ENCODE results near the gene ZDHHC19.
"Not testable (repeated sequence)": the region's sequence is repeated elsewhere in the genome, so short reads cannot be mapped to it uniquely, and the experiment has no call there.

Gene ZDHHC19, protein sequence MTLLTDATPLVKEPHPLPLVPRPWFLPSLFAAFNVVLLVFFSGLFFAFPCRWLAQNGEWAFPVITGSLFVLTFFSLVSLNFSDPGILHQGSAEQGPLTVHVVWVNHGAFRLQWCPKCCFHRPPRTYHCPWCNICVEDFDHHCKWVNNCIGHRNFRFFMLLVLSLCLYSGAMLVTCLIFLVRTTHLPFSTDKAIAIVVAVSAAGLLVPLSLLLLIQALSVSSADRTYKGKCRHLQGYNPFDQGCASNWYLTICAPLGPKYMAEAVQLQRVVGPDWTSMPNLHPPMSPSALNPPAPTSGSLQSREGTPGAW

DNA sequence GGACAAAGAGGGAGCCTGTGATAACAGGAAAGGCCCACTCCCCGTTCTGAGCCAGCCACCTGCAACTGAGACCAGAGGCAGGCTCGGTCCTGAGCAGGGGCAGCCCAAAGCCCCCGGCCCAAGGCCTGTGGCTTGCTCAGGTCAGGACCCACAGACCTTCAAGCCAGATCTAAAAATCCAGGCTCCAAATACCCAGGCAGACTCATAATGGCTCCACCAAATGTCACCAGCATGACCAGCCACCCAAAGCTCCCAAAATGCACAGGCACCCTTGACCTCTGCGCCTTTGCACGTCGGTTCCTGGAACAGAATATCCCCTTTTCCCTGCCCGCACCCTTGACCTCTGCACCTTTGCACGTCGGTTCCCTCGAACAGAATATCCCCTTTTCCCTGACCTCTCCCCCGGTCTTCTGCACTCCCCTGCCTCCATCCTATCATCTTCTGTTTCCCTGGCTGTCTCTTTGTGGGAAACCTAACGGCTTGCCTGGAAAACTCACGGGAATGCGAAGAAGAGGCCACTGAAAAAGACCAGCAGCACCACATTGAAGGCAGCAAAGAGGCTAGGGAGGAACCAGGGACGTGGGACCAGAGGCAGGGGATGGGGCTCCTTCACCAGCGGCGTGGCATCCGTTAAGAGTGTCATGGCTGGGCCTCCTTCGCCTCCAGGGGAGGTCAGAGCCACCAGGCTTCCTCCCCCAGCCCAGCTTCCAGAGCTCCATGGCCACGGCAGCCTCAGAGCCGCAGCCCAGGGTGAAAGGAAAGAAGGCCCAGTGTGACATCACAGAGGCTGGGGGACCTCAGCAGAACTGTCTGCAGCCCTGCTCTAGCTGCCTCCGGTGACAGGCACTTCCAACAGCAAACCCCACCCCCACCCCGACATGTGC is at the start of gene ZDHHC19:
Gene ZDHHC19, minus strand, starts transcription at position 728 of the 884 bp plus-strand sequence. Its CDS starts 85 bp downstream, at position 643.
- intact Hi-C loops (cut with DNase I), result no loop called here
- DNase-seq, result peak in 3 of 10 donors; percentile 33 to 72 (median 58)

DNA sequence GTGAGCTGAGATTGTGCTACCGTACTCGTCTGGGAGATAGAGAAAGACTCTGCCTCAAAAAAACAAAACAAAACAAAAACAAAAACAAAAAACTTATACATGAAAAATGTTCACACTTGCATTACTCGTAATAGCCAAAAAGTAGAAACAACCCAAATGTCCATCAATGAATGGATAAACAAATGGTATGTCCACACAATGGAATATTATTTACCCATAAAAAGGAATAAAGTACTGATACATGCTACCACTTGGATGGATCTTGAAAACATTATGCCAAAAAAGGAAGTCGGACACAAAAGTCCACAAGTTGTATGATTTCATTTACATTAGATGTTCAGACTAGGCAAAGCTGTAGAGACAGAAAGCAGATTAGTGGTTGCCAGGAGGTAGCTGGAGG is 49.6 kb upstream of the ZDHHC19 start:
- no peak for DNase-seq
- intact Hi-C loops (cut with DNase I), result no loop called here

- no peak for DNase-seq
- intact Hi-C loops (cut with DNase I), result loop anchor here (10.0 kb wide), 1 partner anchor 249 kb away; the partner anchor contains the start of gene RNF168
Observed at GRCh38 chr3:196255776-196256175, 44.6 kb upstream of the ZDHHC19 start.

- intact Hi-C loops (cut with DNase I), result loop anchor here (10.0 kb wide), 1 partner anchor 250 kb away; the partner anchor contains the start of gene RNF168
- DNase-seq, result no peak
Observed at GRCh38 chr3:196254376-196255283, 43.4 kb upstream of the ZDHHC19 start.

DNA sequence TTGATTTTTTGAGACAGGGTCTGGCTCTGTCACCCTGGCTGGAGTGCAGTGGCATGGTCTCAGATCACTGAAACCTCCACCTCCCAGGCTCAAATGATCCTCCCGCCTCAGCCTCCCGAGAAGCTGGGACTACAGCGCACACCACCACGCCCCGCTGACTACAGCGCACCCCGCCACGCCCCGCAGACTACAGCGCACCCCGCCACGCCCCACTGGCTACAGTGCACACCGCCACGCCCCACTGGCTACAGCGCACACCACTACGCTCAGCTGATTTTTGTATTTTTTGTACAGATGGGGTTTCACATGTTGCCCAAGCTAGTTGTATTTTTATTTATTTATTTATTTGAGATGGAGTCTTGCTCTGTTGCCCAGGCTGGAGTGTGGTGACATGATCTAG is 40.7 kb upstream of the ZDHHC19 start:
- DNase-seq, result peak in 1 of 10 donors; percentile 57
- intact Hi-C loops (cut with DNase I), result loop anchor here (10.0 kb wide), 1 partner anchor 253 kb away; the partner anchor contains the start of gene RNF168

DNA sequence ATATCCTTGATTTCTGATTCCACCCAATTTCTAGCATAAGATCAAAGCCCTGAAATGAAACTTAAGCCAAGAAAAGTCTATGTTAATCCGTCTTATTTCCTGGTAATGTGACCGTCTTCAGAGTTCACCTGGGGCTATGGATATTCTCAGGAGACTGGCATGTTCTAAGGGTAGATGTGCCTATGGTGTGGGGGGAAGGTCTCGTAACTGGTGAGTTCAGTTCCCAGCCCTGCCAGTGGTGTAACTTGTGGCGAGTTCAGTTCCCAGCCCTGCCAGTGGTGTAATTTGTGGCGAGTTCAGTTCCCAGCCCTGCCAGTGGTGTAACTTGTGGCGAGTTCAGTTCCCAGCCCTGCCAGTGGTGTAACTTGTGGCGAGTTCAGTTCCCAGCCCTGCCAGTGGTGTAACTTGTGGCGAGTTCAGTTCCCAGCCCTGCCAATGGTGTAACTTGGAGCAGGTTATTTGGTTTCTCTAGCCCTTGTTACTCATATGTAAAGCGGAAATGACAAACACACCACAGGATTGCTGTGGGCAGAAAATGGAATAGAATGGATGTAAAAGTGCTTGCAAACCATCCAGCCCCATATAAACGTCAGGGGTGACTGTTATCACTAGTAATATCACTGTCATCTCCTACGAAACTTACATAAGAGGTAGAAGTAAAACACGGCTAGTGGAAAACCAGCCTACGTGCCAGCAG is 35.6 kb upstream of the ZDHHC19 start:
- DNase-seq, result no peak
- intact Hi-C loops (cut with DNase I), result no loop called here

GRCh38 chr3:196244166-196244565 is 33.0 kb upstream of the ZDHHC19 start:
- DNase-seq, result peak in 1 of 10 donors; percentile 83
- intact Hi-C loops (cut with DNase I), result not testable (repeated sequence)

GRCh38 chr3:196241704-196242103 is 30.5 kb upstream of the ZDHHC19 start:
- intact Hi-C loops (cut with DNase I), result no loop called here
- DNase-seq, result no peak

DNA sequence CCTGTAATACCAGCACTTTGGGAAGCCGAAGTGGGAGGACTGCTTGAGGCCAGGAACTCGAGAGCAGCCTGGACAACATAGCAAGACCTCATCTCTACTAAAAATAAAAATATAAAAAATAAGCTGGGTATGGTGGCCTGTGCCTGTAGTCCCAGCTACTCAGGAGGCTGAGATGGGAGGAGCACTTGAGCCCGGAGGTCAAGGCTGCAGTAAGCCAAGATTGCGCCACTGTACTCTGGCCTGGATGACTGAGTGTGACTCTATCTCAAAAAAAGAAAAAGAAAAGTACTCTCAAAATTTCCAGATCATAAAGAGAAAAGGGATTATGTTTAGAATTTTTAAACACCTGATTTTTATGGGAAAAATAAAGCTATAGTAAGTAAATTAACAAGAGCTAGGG is 29.2 kb upstream of the ZDHHC19 start:
- intact Hi-C loops (cut with DNase I), result no loop called here
- DNase-seq, result no peak

DNA sequence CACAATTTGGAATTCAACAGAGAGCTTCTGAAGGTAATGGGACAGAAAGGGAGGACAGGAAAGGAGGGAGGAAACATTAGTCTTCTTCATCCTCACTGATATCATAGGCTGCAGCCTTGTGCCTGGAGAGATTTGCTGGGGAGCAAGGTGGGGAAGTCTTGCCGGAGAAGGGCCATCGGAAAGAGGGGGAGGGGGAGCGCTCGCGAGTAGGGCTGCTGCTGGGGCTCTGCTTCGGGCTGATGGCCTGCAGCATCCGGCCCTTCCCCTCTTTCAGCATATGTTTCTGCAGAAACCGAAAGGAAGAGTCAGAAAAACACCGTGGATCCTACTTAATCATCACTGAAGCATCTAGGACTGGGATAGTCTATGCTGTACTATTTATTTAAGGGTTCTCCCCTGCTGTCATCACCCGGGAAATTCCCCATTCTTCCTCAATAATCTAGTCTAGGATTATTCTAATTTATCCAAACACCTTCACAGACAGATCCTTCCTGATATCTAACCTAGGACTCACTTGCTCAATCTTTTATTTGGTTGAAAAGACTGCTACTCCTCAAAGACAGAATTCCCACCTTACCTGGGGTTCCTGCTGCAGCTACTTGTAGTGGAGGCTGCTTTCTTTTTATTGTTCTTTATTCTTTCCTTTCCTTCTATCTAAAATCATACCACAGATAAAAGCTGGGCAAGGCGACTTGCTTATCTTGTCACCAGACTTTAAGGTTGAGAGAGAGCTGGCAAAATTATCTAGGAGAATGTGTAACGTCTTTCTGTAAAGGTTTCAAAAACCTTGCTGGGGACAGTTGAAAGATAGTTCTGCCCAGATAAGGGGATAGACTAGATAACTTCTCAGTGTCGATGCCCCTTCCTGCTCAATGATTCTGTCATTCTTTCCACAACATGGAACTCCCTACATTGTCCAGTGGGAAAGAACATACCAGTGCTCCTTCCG is 27.7 kb upstream of the ZDHHC19 start:
- DNase-seq, result no peak
- intact Hi-C loops (cut with DNase I), result no loop called here

GRCh38 chr3:196237203-196237602 is 26.0 kb upstream of the ZDHHC19 start:
- intact Hi-C loops (cut with DNase I), result no loop called here
- peak in 1 of 10 donors; percentile 24 for DNase-seq

DNA sequence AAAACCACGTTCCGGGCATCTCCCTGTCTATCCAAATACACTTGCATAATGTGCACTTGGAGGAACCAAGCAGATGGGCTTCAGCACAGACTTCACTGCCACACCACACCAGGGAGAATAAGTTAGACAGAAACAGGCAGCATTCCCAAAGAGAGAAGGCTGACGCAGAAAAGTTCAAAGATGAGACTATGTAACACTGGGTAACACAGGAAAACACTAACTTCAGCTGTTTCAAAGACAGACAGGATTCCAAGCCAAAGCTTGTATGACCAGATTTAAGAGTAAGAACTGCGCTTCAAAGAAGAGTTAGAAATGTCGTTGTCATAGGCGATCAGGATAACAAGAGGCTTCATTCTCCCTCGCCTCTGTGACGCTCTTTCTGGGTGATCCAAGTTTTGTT is 25.0 kb upstream of the ZDHHC19 start:
- DNase-seq, result no peak
- intact Hi-C loops (cut with DNase I), result no loop called here

DNA sequence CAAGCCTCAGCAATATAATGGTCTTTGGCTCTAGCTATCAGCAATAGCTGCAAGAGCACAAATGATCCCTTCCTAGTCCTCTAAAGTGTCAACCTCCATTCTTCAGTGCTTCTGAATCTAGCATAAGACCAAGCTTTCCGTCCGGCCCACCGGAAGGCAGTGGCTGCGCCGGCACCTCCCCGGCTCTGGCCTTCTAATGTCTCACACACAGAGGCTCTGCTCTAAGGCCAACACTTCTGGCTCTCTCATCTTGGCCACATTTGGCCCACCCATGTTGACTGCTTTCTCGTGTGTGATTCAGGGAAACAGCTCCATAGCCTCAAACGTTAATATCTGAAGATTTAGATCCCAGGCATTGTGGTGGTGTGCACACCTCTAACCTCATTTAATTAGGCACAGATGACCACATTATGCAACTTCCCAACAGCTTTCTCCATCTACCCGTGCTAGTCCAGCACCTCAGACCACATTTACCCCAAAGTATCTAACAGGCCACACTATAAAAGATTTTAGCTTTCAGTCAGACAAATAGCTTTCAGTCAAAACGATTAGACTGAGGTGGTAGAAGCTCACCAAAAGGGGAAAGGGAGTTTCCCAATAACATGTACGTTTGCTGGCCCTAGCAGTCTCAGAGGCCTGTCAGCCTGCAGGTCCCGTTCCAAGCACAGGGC is 24.4 kb upstream of the ZDHHC19 start:
- DNase-seq, result peak in 1 of 10 donors; percentile 57
- intact Hi-C loops (cut with DNase I), result no loop called here

GRCh38 chr3:196232882-196233251 is 21.7 kb upstream of the ZDHHC19 start:
- DNase-seq, result no peak
- intact Hi-C loops (cut with DNase I), result no loop called here

- intact Hi-C loops (cut with DNase I), result no loop called here
- peak in 1 of 10 donors; percentile 33 for DNase-seq
Observed at GRCh38 chr3:196232154-196232881, 21.1 kb upstream of the ZDHHC19 start.

DNA sequence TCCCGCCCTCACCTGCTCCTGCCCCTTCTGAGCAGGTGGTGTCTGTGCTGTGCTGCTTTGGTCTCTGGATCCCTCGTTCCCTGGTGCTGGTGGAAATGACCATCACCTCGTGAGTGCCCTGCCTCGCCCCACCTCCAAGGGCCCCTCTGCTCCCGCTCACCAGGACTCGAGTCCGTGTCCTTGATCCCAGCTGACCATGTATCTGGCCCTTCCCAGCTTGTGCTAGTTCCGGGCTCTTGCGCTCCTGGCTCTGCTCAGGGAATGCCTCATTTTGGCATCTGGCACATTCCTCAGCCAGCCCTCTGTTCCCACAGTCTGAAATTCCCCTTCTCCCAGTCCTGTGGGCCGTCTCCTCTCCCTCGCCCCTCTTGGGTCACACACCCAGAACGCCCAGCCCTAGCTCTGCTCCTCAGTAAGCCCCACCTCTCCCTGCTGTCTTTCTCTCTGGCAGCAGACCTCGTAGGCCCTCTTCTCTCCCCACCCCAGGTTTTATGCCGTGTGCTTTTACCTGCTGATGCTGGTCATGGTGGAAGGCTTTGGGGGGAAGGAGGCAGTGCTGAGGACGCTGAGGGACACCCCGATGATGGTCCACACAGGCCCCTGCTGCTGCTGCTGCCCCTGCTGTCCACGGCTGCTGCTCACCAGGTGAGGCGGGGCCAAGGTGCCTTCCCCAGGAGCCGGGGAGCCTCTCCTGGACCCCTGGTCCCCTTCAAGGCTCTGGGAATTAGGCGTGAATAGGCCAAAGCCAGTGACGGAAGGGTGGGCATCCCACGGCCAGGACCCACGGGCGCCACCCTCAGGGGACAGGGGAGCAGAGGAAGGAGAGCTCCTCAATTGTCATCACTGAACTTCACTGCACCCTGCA is 16.7 kb upstream of the ZDHHC19 start:
- intact Hi-C loops (cut with DNase I), result no loop called here
- DNase-seq, result peak in 1 of 10 donors; percentile 77
